Daoy (cell line): ENCODE data around the gene UBR1. TPM values are rescaled to one million over a fixed set of nuclear protein-coding genes. Genes with fewer than 3 reads are reported as not detected.
"Not testable (repeated sequence)": the region's sequence is repeated elsewhere in the genome, so short reads cannot be mapped to it uniquely, and the experiment has no call there.

ENCODE experiments used
- DNase-seq: peaks from one replicate; pipeline ENCODE4 v3.0.0-alpha.2; 2015; ENCODE audit warnings: low read depth
- total RNA-seq: library from RNA; depleted of rRNA; stranded (reverse); fragments of >200 nt; shearing (Covaris generic); gene quantifications from 2 replicates; pipeline ENCODE4 v1.2.3, GENCODE V29; 2014; rRNA removed

The UBR1 gene
- total RNA-seq, 1 experiment from 2014 or later, result 24.5 TPM

- DNase-seq, result no peak
Observed at GRCh38 chr15:42914728-42915497, 190.9 kb downstream of the UBR1 start.

- no peak for DNase-seq
Observed at GRCh38 chr15:42911058-42911592, 194.7 kb downstream of the UBR1 start.

GRCh38 chr15:42908538-42908937 lies 197.3 kb downstream of the UBR1 start:
- no peak for DNase-seq

- no peak for DNase-seq
Observed at GRCh38 chr15:42903388-42904324, 202.2 kb downstream of the UBR1 start.

- DNase-seq, result not testable (repeated sequence)
Observed at GRCh38 chr15:42893911-42894310, 211.9 kb downstream of the UBR1 start.

Other genes with a start within 250 kb of the UBR1 start
- 3.5 and 5.0 TPM in 2 replicates for gene TTBK2, start 185.3 kb downstream of the UBR1 start, total RNA-seq
- gene TMEM62, start 27.5 kb upstream of the UBR1 start, total RNA-seq, result 10.1 and 18.6 TPM in 2 replicates
- 38.5 and 59.3 TPM in 2 replicates for gene CCNDBP1, start 79.4 kb upstream of the UBR1 start, total RNA-seq
- gene EPB42, start 115.0 kb upstream of the UBR1 start, total RNA-seq, result not detected in 2 replicates
- 0.51 TPM in 1 of 2 replicates, not detected in the other for gene TGM5, start 160.9 kb upstream of the UBR1 start, total RNA-seq
- gene TGM7, start 196.2 kb upstream of the UBR1 start, total RNA-seq, result not detected in 2 replicates
- 7.2 and 11.8 TPM in 2 replicates for gene LCMT2, start 224.5 kb upstream of the UBR1 start, total RNA-seq